D341Med (cell line): Measurements from ENCODE around the gene TDP1.
"Not testable (repeated sequence)": the region's sequence is repeated elsewhere in the genome, so short reads cannot be mapped to it uniquely, and the experiment has no call there.

Source experiments
- DNase-seq: peaks from one replicate; pipeline ENCODE4 v3.0.0; 2012; ENCODE audit warnings: low spot score

The TDP1 gene

DNA sequence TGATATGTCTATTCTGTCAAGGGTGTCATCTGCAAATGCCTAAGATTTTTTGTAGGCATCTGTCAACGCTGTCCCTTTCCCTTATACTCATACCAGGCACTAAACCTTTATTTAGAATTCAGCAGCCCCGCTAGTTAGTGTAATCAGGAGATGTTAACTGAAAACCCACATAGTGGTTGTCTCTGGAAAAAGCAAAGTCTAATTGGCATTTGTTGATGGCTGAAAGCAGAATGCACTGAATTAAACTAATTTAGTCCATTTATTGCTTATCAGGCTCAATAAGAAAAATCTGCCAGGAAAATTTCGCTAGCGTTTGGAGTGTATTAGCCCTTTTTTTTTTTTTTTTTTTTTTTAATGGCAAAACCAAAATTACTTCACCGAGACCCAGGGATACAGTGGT, 34.5 kb downstream of the TDP1 start:
- DNase-seq = no peak

DNA sequence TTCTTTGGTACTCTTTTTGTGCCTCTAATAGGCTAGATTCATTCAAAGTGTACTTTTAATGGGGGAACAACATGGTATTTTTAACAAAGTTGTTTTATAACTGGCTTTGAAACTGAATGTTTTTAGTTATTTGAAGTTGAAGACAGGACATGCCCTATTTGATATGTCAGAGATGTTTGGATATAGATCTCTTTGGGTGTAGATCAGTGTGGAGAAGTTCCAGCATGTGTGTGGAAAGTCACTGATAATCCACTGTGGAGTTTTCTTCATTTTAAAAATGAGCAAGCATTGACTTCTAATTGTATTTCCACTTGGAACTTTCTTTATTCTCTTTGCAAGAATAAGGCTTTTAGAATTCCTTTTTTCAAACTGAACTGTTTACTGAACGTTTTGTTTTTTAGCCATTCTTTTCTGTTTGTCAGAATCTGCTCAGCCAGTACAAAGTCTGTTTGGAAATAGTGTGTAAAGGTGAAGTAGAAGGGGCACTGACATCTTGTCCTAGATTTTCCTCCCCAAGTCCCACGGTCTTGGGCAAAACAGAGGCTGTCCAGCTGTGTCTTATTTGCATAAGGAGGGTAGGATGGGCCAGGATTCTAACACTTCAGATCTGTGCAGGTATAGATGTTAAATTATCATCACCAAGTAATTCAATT, 35.0 kb downstream of the TDP1 start:
- no peak for DNase-seq

DNA sequence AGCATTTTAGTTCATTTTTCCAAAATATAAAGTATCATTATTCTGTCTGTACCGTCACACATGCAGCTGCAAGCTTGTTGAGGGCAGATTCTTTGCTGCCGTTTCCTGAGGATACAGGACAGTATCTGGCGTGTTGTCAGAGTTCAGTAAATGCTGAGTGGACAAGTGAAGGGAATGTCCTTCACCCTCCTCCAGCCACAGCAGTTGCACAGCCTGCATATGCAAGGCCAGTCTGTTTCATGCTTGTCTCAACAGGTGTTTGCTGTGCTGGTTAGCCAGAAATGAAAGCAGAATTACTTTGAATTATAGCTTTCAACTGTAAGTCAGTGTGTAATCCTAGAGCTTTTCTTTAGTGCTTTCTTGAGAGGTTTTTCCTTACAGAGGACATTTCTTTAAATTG, 36.5 kb downstream of the TDP1 start:
- no peak for DNase-seq

DNA sequence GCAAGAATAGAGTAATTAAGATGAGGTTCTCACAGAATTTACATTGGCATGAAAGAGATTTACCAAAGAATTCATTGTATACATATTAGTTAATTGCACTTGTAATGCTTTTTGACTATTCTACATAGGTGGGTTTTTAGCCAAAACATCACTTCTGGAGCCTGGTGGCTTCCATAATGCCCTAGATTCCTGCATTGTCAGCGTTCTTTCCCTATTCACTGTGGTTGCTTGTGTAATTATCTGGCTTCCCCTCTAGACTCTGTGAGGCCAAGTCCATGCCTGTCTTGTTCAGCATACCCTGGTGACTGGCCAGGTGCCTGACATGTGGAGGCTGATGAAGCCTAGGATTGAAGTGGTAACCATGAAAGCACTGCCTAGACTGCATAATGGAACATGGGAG, 41.2 kb downstream of the TDP1 start:
- DNase-seq = no peak

DNA sequence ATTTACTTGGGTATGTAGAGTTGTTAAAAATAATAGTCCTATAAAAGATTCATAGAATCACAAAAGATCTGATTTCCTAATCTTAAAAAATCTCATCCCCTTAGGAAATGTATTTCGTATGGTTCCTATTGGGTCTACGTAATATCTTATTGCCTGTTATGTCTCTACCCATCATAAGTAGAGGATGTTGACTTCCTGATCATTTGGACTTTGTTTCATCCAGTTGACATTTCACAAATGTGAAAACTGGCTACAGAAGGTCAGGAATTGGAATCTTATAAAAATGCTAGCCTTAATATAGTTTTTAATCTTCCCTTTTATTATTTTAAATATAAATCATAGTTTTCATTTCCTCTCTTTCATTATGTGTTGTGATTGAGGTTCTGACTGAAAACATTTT, 45.2 kb downstream of the TDP1 start:
- DNase-seq = no peak

DNA sequence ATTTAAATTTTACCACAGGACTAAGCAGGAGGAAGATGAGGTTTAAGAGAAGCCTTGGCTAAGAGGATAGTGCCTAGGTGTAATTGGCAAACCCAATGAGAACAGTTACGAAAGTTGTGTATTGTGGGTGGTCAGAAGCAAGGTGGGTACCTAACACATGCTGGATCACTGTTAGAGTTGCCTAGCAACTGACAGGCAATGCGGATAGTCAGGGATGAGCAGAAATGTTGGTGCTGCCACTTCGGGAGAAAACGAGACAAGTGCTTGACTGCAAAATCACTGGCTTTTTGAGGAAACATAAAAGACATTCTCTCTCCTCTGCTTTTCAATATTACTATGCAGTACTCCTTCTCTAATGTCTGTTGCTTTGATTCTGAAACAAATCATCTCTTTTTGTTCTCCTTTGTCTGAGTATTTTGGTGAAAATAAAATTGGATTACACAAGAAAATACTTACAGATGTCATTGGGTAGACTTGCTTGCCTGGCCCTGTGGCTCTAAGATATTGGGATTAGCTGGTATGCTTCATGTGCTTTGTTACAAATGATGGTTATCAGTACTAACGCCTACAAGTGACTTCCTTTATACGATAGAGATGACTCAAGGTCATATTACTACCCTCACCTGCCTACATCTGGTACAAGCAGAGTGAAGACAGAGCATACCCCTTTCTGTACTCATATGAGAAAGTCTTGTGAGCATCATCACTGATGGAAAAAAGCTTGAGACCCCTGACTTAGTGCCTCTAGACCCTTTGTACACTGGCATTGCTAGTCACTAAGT, 48.0 kb downstream of the TDP1 start:
- DNase-seq = no peak

DNA sequence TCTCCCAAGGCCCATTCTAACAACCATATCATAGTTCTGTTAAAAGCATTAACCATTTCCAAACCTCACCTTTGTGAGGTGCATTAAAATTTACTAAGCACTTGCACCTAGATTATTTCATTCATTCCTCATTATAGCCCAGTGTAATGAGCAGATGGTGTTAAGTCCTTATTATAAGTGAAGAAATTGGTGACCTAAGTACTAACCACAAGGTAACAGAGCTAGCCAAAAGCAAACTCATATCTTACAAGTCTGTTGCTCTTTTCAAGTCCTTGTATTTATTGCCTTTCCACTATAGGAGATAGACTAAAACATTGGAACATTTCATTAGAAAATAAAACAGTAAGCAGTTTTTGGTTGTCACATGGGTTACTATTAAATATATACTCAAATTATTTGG, 49.7 kb downstream of the TDP1 start:
- DNase-seq = no peak

DNA sequence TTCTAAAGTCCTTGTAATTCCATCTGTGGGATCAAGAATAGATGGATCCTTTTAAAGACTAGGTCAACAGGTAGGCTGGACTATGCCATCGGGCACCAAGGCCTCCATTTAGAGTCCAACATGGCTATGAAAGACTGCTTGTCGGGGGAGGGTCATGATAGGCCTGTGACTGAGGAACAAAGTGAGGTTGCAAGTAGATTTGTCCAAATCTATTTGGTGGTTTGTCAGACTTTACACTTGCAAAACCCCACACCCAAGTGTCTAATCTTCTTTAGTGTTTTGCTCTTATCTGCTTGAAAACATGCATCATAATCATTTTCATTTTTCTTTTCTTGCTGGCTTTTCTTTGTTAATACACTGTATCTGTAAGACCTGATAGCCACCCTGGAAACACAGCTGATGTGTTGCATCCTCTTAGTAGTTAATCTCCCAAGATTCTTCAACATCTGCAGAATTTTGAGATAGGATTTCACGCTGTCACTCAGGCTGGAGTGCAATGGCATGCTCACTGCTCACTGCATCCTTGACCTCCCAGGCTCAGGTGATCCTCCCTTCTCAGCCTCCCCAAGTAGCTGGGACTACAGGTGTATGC, 50.3 kb downstream of the TDP1 start:
- DNase-seq = no peak

DNA sequence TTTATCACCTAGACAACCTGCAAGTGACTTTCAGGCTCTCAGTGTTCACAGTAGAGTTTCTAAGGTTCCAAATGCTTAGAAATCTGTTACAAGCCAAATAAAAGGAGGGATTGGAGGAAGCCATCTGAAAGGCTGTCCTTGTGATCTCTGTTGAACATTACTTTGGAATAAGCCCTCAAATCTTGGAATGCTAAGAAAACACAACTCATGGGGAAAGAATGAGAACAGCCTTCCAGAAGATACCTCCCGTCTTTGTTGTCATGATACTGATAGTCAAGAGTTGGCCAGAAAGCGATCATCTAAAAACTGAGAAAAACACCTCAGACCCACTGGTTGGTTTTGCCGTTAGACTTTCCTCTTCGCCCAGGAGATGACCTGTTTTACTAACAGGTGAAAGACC, 61.6 kb downstream of the TDP1 start:
- DNase-seq = no peak

DNA sequence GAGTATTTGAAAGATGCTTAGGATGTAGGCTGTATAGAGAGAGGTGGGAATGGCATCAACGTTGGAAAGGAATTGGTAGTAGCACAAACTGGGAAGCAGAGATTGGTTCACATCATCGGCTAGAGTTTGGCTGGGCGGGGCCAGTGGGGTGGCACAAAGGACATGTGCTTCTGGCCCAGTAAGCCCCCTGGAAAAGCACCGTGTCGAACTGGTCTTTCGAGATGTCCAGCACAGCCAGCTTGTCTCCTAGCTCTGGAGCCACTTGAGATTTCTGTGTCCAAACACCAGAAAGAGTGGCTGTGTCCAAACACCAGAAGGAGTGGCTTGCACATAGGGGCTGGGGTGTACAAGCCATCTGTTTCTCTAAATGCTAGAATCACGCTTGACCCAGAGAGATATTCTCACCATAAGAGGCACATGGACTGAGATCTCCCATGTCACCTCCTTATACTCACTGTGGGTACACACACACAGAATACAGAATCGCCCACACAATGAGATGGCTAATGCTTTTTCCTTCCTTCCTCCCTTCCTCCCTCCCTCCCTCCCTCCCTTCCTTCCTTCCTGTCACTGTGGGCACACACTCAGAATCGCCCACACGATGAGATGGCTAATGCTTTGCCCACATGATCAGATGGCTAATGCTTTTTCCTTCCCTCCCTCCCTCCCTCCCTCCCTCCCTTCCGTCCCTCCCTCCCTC, 64.2 kb downstream of the TDP1 start:
- no peak for DNase-seq

DNA sequence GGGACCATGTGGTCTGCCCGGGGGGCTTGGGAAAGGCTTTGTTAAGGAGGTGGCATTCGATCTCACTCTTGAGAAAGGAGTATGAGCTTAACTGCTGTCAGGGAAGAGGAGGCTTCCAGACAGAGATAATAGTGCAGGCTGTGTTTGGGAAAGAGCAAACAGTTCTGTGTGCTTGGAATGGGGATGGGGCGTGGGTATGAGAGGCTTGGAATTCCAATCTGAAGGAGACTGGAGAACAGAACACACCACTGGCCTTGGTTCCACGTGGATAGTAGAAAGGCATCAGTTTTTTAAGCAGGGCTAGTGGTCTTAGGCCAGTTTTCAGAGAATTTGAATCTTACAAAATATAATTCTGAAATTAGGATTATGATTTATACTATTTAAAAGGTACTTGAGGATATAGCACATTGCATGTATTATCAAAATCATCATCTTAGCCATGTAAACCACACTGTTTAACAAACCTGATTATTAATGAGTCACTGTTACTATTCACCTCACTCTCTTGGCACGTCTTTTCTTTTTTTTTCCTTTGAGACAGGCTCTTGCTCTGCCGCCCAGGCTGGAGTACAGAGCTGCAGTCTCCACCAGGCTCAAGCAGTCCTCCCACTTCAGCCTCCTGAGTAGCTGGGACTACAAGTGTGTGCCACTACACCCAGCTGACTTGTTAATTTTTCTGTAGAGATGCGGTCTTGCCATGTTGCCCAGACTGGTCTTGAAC, 67.6 kb downstream of the TDP1 start:
- DNase-seq = no peak

DNA sequence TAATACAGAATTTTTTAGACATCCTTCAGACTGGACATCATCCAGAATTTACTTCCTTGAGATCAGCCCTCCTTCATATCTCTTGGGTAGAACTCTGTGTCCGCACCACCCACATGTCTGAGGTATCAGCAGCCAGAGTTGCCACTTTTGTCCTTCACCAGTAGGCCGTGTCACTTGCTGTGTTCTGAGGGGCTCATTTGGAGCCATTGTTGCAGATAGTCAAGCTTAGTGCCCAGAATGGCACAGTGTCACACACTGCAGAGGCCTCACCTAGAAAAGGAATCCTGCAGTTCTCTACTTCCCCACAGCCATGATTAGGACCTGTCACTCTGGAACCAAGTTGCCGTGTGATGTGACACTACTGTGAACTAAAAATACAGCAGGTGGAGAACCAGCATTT, 69.2 kb downstream of the TDP1 start:
- DNase-seq = no peak

DNA sequence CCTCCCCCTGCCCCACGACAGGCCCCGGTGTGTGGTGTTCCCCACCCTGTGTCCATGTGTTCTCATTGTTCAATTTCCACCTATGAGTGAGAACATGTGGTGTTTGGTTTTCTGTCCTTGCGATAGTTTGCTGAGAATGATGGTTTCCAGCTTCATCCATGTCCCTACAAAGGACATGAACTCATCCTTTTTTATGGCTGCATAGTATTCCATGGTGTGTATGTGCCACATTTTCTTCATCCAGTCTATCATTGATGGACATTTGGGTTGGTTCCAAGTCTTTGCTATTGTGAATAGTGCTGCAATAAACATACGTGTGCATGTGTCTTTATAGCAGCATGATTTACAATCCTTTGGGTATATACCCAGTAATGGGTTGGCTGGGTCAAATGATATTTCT, 70.9 kb downstream of the TDP1 start:
- not testable (repeated sequence) for DNase-seq

DNA sequence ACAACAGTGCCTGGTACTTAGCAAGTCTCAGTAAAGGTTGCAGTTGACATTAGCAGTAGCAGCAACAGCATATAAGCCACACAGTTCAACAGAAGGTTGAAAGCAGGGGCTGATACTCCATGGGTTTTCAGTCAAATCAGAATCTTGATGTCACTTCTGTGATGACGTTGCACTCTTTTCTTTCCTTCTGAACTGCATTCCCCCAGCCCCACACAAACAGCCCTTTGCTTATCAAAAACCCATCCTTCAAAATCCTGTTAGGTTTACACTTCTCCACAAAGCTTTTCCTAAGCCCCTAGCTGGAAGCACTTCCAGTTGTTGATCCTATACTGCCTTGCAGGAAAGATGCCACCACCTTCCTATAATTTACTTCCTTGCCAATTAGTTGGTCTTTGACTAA, 72.1 kb downstream of the TDP1 start:
- DNase-seq = no peak

DNA sequence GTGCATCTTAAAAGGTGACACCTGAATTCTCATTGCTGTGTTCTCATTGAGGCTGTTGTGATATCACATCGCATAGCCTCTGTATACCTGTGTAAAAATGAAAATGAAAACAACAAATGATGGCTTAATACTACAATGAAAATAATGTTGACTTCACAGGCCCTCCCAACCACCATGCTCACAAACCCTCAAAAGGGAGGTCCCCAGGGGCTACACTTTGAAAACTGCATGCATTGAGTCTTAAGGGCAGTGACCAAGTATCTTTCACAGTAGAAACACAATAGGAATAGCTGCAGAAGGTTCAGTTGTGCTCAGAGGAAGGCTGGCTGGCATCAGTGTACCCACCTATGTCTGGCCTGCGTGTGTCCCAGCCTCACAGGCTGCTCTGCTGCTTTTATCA, 78.4 kb downstream of the TDP1 start:
- DNase-seq = no peak

DNA sequence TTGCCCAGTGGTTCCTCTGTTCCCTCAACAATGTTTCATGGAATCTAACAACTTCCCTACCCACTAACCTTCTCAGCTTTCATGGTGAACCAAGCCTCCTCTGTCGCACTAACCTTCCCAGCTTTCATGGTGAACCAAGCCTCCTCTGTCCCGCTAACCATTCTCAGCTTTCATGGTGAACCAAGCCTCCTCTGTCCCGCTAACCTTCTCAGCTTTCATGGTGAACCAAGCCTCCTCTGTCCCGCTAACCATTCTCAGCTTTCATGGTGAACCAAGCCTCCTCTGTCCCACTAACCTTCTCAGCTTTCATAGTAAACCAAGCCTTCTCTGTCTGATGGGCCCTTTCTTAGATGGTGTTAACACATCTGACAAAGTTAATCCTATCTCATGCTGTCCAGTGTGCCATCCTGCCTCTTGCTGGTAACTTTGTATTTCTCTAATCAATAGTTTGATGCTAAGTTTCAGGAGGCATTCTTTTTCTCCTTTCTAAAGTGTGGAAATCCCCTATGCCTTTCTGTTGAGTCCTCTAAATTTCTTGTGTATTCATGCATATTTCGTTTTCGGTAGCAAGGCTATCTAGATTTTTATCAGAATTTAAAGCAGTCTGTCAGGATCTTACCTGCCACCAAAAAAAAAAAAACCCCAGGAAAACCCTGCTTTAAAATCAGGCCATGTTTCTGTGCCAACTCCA, 79.3 kb downstream of the TDP1 start:
- DNase-seq = no peak

DNA sequence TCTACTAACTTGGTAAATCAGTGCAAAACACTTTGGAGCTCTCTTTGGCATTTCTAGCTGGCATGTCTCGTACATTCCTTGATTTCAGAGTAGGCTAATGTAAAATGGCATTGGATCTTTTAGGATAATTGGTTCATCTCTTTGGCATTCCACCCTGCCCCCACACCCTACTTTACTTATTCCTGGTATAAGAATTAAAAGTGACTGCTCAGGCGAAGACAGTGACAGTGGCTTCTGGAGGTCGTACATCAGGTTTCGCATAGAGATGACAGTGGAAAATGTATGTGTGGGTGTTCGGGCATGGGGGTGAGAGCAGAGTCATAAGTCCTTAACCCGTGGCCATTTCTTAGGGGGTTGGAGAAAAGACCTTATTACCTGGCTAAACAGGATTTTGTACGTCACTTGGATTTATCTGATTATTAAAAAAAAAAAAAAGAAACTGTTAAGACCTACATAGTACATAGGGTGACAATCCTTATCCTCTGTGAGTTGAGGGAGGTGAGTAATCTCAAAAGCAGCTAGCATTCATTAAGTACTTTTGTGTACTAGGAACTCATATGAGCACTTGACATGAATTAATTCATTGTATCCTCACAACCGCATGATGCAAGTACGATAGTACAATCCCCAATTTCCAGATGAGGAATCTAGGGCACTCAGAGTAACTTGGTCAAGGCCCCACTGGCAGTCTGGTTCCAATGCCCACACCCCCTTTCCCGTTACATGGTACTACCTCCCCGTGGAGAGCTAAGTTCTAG, 83.7 kb downstream of the TDP1 start:
- no peak for DNase-seq

DNA sequence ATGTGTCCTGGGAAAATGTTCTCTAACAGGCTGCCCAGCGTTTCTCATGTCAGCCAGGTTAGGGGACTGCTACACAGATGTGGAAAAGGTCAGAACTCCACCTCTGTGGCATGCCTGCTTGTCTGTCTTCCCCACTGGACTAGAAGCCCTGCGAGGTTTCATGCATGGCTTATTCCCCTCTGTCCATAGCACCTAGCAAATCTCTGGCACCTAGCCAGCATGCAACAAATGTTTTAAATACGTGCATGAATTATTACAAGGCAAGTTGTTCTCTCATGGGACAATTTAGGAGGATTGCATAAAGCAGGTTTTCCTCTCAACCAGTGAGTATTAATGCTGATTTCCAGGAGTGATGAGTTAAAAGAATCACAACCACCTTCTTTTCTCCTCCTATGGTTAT, 84.7 kb downstream of the TDP1 start:
- DNase-seq = no peak

DNA sequence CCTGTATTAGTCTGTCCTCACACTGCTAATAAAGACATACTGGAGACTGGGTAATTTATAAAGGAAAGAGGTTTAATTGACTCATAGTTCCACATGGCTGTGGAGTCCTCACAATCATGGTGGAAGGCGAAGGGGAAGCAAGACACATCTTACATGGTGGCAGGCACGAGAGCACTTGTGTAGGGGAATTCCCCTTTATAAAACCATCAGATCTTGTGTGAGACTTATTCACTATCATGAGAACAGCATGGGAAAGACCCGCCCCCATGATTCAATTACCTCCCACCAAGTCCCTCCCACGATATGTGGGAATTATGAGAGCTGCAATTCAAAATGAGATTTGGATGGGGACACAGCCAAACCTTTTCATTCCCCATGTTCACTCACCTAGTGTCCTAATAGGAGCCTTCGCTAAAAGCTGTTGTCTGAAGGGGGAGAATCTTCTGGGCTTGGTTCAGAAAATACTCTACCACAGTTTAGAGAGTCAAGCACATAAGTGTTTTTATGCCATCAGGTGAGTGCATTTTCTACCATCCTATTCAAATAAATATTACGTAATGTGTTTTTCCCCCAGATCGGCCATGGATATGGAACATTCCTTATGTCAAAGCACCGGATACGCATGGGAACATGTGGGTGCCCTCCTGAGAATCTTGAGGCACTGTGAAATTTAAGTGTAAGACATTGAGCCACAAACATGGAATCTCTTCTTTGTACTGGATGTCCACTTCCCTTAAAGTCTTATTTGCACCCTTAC, 86.9 kb downstream of the TDP1 start:
- no peak for DNase-seq

DNA sequence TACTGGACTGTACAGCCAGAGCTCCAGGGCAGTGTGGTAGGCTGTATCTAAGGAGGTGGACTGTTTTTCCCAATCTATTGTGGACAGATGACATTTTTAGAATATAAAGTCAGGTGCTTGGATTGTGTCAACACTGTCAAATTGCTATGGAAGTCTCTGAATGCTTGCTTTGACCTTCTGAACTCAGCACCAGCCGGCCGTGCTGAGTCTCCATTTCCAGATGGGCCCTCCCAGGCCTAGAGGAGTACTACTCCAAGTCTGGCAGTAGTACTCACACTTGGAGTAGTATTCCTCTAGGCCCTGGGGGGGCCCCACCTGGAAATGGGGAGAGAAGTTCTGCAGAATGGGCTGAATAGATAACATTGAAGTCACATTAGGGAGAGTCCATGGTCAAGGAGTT, 89.9 kb downstream of the TDP1 start:
- no peak for DNase-seq
